Endothelial cell of umbilical vein (primary cell): ENCODE measurements around the gene ZNHIT3. TPM values are rescaled to one million over a fixed set of nuclear protein-coding genes. Genes with fewer than 3 reads are reported as not detected.

Source experiments
- BruUV-seq: library from RNA; stranded (reverse); fragments of 400-500 nt; replicated peaks from 2 replicates; lab custom pipeline; 2021; lab: Mats Ljungman, UMichigan
- CTCF ChIA-PET: fragments of 300-600, 350-600 bp; sonication (Branson Sonifier 250); formaldehyde crosslinking; loops from one replicate; lab custom pipeline; 2021; ENCODE audit warnings: antibody characterized with exemption, inconsistent platforms; lab: Charles Lee
- POLR2A ChIA-PET: fragments of 300-600, 350-600 bp; sonication (Branson Sonifier 250); formaldehyde crosslinking; loops from one replicate; lab custom pipeline; 2021; ENCODE audit warnings: antibody characterized with exemption, inconsistent platforms; lab: Charles Lee
- DNase-seq: peaks from one replicate; pipeline ENCODE4 v3.0.0-alpha.2; 2011; ENCODE audit warnings: low read depth, low spot score
- FAIRE-seq: peaks from 2 replicates; lab custom pipeline; 2011; peaks lifted over from hg19 to GRCh38; lab: Jason Lieb, UNC
- H2AFZ ChIP-seq: 2 replicates; pipeline ENCODE4 v1.6.0; 2012; ENCODE audit warnings: low read depth, low read length, control low read depth, inconsistent platforms
- H3K27ac ChIP-seq: 2 replicates; pipeline ENCODE4 v1.5.1; 2011; ENCODE audit warnings: low read depth, mild to moderate bottlenecking, control low read depth, low read length, moderate library complexity; ENCODE audit not compliant: insufficient read depth
- H3K27me3 ChIP-seq, 2 experiments: 2 replicates each; pipeline versions ENCODE4 v1.6.0 to v1.6.1; 2011; ENCODE audit warnings: low read length in 2 of 2, mixed read lengths in 1 of 2; ENCODE audit not compliant: control insufficient read depth in 2 of 2, insufficient read depth in 2 of 2
- H3K36me3 ChIP-seq, 2 experiments: 2 replicates in 1 of 2; 3 replicates in 1 of 2; pipeline ENCODE4 v1.5.1; 2011; ENCODE audit warnings: low read length in 2 of 2, mild to moderate bottlenecking in 1 of 2, moderate library complexity in 1 of 2; ENCODE audit not compliant: control insufficient read depth in 2 of 2, insufficient read depth in 2 of 2; ENCODE audit errors: extremely low read depth in 1 of 2
- H3K4me1 ChIP-seq: 3 replicates; pipeline ENCODE4 v1.5.1; 2011; ENCODE audit warnings: mild to moderate bottlenecking, low read length; ENCODE audit not compliant: control insufficient read depth, insufficient read depth; ENCODE audit errors: extremely low read depth
- H3K4me2 ChIP-seq: 2 replicates; pipeline ENCODE4 v1.6.1; 2011; ENCODE audit warnings: low read length, control low read depth, mixed read lengths; ENCODE audit not compliant: insufficient read depth
- H3K4me3 ChIP-seq, 3 experiments: fragments of 200-600 bp in 1 of 3; sonication (generic), shearing (Covaris generic) in 1 of 3; replicated peaks in 1 of 3; 2 replicates each; pipeline ENCODE4 v1.5.1; 2011 to 2016; ENCODE audit warnings: control low read depth in 3 of 3, low read length in 3 of 3, mild to moderate bottlenecking in 2 of 3, inconsistent platforms in 1 of 3, low read depth in 1 of 3, moderate library complexity in 1 of 3; ENCODE audit not compliant: insufficient read depth in 1 of 3
- H3K79me2 ChIP-seq: 2 replicates; pipeline ENCODE4 v1.6.0; 2012; ENCODE audit warnings: low read length, inconsistent platforms; ENCODE audit not compliant: control insufficient read depth, insufficient read depth
- H3K9ac ChIP-seq: replicated peaks from 2 replicates; pipeline ENCODE3; 2011; ENCODE audit warnings: low read length, control low read depth; ENCODE audit not compliant: insufficient read depth; ENCODE audit errors: extremely low read depth
- H3K9me1 ChIP-seq: replicated peaks from 3 replicates; pipeline ENCODE4 v1.6.0; 2011; ENCODE audit warnings: mild to moderate bottlenecking, low read length; ENCODE audit not compliant: control insufficient read depth, insufficient read depth; ENCODE audit errors: extremely low read depth
- H3K9me3 ChIP-seq: replicated peaks from 2 replicates; pipeline ENCODE4 v1.5.1; 2012; ENCODE audit warnings: low read length, inconsistent platforms; ENCODE audit not compliant: control insufficient read depth, insufficient read depth
- H4K20me1 ChIP-seq: replicated peaks from 2 replicates; pipeline ENCODE3; 2011; ENCODE audit warnings: mild to moderate bottlenecking, low read length; ENCODE audit not compliant: control insufficient read depth, insufficient read depth; ENCODE audit errors: extremely low read depth
- EZH2 ChIP-seq: IDR thresholded peaks from 2 replicates; pipeline ENCODE4 v1.6.1; 2012; ENCODE audit warnings: borderline replicate concordance, low read depth, mild to moderate bottlenecking, moderate library complexity, low read length, inconsistent platforms; ENCODE audit not compliant: severe bottlenecking
- FOS ChIP-seq: IDR thresholded peaks from 2 replicates; pipeline ENCODE4 v1.6.1; 2011; ENCODE audit warnings: mild to moderate bottlenecking, low read length, moderate library complexity, borderline replicate concordance; ENCODE audit not compliant: insufficient read depth
- GATA2 ChIP-seq: IDR thresholded peaks from 2 replicates; pipeline ENCODE4 v1.7.0; 2011; ENCODE audit warnings: low read depth, mild to moderate bottlenecking, moderate library complexity, mixed read lengths, low read length; ENCODE audit not compliant: insufficient read length, insufficient read depth
- JUN ChIP-seq: IDR thresholded peaks from 2 replicates; pipeline ENCODE4 v1.6.1; 2011; ENCODE audit warnings: borderline replicate concordance, low read depth; ENCODE audit not compliant: insufficient read length, insufficient read depth
- MYC ChIP-seq: IDR thresholded peaks from one replicate; pipeline ENCODE4 v1.6.1; 2011; ENCODE audit warnings: mild to moderate bottlenecking, low read depth, low read length
- POLR2A ChIP-seq: IDR thresholded peaks from 2 replicates; pipeline ENCODE4 v1.6.1; 2012; ENCODE audit warnings: low read depth, mild to moderate bottlenecking, control low read depth, low read length
- POLR2AphosphoS5 ChIP-seq: IDR thresholded peaks from 2 replicates; pipeline ENCODE4 v1.6.1; 2012; ENCODE audit warnings: low read depth, mild to moderate bottlenecking, control low read depth, low read length, moderate library complexity; ENCODE audit not compliant: insufficient read depth
- dilution Hi-C: fragments of 300-500 bp; cut with MboI; formaldehyde crosslinking; loops from one replicate; pipeline ENCODE4 v1.15.0; 2019; ENCODE audit warnings: low sequenced_read_pairs; ENCODE audit not compliant: extremely low pct_ligation_motif_present
- intact Hi-C: fragments of 100-400 bp; cut with micrococcal nuclease; formaldehyde crosslinking; loops from one replicate; pipeline ENCODE4 v1.10.0; 2022
- polyA plus RNA-seq, 4 experiments: library from polyadenylated mRNA; depleted of rRNA in 3 of 4; stranded (reverse) in 3 of 4; unstranded in 1 of 4; fragments of >200 nt; gene quantifications; 2 replicates each; pipeline versions ENCODE4 v1.2.1 to v1.2.3, GENCODE V29; 2011 to 2012; ENCODE audit warnings: missing spikeins in 1 of 4
- total RNA-seq: library from RNA; stranded (reverse); gene quantifications from 2 replicates; pipeline ENCODE4 v1.2.3, GENCODE V29; 2021
- TF ChIP-seq, protein P1 (sequence below), 2 donors: IDR thresholded peaks; 1 replicate in 1 of 2; 2 replicates in 1 of 2; pipeline ENCODE4 v1.5.1; 2011; ENCODE audit warnings: low read length in 2 of 2, mild to moderate bottlenecking in 2 of 2, moderate library complexity in 2 of 2, control low read depth in 1 of 2, inconsistent platforms in 1 of 2, low read depth in 1 of 2; ENCODE audit not compliant: insufficient read depth in 1 of 2; ENCODE audit errors: extremely low read depth in 1 of 2
- TF ChIP-seq, protein P2 (sequence below): IDR thresholded peaks from 2 replicates; pipeline ENCODE4 v1.6.1; 2011; ENCODE audit not compliant: insufficient read depth, insufficient read length

Gene ZNHIT3
- total and polyA plus RNA-seq, 2 donors (not counting 3 experiments of a cell fraction or from before 2014, with no cell fraction given) = 34.0 to 66.9 TPM

DNA sequence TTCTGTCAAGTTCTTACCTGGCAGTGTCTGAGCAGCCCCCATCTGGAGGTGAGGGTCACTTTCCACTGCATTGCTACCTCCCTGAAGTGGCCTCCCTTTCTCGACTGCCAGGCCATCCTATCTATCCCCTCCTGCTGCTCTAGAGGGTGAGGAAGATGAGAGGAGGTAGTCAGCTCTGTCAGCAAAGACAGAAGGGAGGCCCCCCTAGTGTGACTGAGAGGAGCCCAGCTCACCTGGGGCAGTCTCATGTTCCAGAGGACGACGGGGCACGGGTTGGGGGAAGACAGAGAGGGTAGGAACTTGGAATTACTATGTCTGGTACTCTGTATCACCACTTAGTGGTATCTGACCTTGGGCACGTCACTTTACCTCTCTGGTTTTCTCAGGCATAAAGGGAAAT, 26.2 kb downstream of the ZNHIT3 start:
- Histone ChIP-seq H2AFZ (no peak overlapping the region), H3K27me3 (no peaks in the 10 kb centered on the region), H3K9me3 (no peaks in the 10 kb centered on the region), H3K27ac (no peak overlapping the region), H3K4me1 (peaks cover 3% of the 10 kb centered on the region), H3K4me2 (no peak overlapping the region), H4K20me1 (no peaks in the 10 kb centered on the region), H3K9ac (no peak overlapping the region), H3K36me3 (peaks cover 0 to 9% of the 10 kb centered on the region in 2 experiments), H3K79me2 (no peaks in the 10 kb centered on the region), H3K4me3 (no peak overlapping the region), H3K9me1 (no peaks in the 10 kb centered on the region)
- CTCF ChIA-PET = no interaction called here
- POLR2A ChIA-PET = no interaction called here
- intact Hi-C loops (no loop called here), dilution Hi-C loops (no loop called here)
- FAIRE-seq = no peak
- no peak for TF ChIP-seq POLR2AphosphoS5
- TF ChIP-seq, protein P1, sequence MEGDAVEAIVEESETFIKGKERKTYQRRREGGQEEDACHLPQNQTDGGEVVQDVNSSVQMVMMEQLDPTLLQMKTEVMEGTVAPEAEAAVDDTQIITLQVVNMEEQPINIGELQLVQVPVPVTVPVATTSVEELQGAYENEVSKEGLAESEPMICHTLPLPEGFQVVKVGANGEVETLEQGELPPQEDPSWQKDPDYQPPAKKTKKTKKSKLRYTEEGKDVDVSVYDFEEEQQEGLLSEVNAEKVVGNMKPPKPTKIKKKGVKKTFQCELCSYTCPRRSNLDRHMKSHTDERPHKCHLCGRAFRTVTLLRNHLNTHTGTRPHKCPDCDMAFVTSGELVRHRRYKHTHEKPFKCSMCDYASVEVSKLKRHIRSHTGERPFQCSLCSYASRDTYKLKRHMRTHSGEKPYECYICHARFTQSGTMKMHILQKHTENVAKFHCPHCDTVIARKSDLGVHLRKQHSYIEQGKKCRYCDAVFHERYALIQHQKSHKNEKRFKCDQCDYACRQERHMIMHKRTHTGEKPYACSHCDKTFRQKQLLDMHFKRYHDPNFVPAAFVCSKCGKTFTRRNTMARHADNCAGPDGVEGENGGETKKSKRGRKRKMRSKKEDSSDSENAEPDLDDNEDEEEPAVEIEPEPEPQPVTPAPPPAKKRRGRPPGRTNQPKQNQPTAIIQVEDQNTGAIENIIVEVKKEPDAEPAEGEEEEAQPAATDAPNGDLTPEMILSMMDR (IDR thresholded peaks at IDR 0.05; ENCODE audit: extremely low read depth in 1 of 2, insufficient read depth in 1 of 2, low read depth in 1 of 2, low read length in 2 of 2) = no peak
- no peak for TF ChIP-seq MYC
- TF ChIP-seq GATA2 = no peak
- BruUV-seq = no TSS peak
- DNase-seq = no peak

DNA sequence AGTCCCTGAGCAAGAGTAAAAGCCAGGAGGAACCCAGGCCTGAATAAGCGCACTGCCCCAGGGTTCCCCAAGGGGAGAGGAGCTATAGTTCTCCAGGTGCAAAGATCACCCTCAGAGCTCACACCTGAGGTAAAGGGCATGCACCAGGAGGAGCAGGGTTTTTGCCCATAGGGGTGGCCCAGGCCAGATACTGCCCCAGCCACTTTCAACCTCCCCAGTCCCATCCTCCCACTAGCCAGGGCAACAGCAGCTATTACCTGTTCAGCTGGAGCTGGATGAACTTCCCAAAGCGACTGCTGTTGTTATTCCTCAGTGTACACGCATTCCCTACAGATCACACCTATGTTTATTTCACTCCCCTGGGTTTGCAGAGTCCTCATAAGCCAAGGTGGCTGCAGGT, 28.4 kb downstream of the ZNHIT3 start:
- ChIA-PET POLR2A (no interaction called here), CTCF (interaction anchor here (1.2 to 1.5 kb wide), 2 partner anchors 9 to 19 kb away, joined by 4 read pairs; no protein-coding TSS in a partner anchor)
- Histone ChIP-seq H3K9me1 (no peaks in the 10 kb centered on the region), H3K36me3 (peaks cover 0 to 9% of the 10 kb centered on the region in 2 experiments), H3K27ac (no peak overlapping the region), H3K9ac (no peak overlapping the region), H3K79me2 (no peaks in the 10 kb centered on the region), H3K27me3 (no peaks in the 10 kb centered on the region), H3K4me2 (no peak overlapping the region), H3K4me1 (peaks cover 3% of the 10 kb centered on the region), H3K9me3 (no peaks in the 10 kb centered on the region), H3K4me3 (no peak overlapping the region), H4K20me1 (no peaks in the 10 kb centered on the region), H2AFZ (no peak overlapping the region)
- DNase-seq (no peak), FAIRE-seq (no peak)
- dilution Hi-C loops = no loop called here
- BruUV-seq = no TSS peak
- TF ChIP-seq POLR2AphosphoS5 = no peak
- TF ChIP-seq, protein P1 (IDR thresholded peaks at IDR 0.05; ENCODE audit: extremely low read depth in 1 of 2, insufficient read depth in 1 of 2, low read depth in 1 of 2, low read length in 2 of 2) = no peak
- TF ChIP-seq JUN = no peak
- TF ChIP-seq EZH2 = no peak
- TF ChIP-seq MYC = no peak
- no peak for TF ChIP-seq FOS
- TF ChIP-seq POLR2A = no peak
- TF ChIP-seq GATA2 = no peak
- TF ChIP-seq, protein P2, sequence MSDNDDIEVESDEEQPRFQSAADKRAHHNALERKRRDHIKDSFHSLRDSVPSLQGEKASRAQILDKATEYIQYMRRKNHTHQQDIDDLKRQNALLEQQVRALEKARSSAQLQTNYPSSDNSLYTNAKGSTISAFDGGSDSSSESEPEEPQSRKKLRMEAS = no peak
- intact Hi-C loops = no loop called here
